ENCODE results near the gene FLYWCH2. TPM values are rescaled to one million over a fixed set of nuclear protein-coding genes. Genes with fewer than 3 reads are reported as not detected.

FLYWCH2 gene
- total and polyA plus RNA-seq, 2 of the 13 experiments (the other 11 are each of a cell fraction or from before 2014, with no cell fraction given): 16.9 to 19.8 TPM

DNA sequence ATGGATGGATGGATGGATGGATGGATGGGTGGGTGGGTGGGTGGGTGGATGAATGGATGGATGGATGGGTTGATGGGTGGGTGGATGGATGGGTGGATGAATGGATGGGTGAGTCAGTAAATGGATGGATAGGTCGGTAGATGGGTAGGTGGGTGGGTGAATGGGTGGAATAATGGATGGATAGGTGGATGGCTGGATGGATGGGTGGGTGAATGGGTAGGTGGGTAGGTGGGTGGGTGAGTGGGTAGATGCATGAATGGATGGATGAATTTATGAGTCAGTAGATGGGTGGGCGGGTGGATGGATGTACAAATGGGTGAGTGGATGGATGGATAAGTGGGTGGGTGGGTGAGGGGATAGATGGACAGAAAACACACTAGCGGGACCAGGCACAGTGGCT is 48.0 kb upstream of the FLYWCH2 start (continued):
- TF ChIP-seq, protein P1, sequence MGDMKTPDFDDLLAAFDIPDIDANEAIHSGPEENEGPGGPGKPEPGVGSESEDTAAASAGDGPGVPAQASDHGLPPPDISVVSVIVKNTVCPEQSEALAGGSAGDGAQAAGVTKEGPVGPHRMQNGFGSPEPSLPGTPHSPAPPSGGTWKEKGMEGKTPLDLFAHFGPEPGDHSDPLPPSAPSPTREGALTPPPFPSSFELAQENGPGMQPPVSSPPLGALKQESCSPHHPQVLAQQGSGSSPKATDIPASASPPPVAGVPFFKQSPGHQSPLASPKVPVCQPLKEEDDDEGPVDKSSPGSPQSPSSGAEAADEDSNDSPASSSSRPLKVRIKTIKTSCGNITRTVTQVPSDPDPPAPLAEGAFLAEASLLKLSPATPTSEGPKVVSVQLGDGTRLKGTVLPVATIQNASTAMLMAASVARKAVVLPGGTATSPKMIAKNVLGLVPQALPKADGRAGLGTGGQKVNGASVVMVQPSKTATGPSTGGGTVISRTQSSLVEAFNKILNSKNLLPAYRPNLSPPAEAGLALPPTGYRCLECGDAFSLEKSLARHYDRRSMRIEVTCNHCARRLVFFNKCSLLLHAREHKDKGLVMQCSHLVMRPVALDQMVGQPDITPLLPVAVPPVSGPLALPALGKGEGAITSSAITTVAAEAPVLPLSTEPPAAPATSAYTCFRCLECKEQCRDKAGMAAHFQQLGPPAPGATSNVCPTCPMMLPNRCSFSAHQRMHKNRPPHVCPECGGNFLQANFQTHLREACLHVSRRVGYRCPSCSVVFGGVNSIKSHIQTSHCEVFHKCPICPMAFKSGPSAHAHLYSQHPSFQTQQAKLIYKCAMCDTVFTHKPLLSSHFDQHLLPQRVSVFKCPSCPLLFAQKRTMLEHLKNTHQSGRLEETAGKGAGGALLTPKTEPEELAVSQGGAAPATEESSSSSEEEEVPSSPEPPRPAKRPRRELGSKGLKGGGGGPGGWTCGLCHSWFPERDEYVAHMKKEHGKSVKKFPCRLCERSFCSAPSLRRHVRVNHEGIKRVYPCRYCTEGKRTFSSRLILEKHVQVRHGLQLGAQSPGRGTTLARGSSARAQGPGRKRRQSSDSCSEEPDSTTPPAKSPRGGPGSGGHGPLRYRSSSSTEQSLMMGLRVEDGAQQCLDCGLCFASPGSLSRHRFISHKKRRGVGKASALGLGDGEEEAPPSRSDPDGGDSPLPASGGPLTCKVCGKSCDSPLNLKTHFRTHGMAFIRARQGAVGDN (CRISPR knock-in tag; IDR thresholded peaks at IDR 0.05): no peak
- no peak for TF ChIP-seq HMG20A (CRISPR knock-in tag; IDR thresholded peaks at IDR 0.05; ENCODE audit: borderline replicate concordance)
- TF ChIP-seq DPF2 (CRISPR knock-in tag; IDR thresholded peaks at IDR 0.05; ENCODE audit: borderline replicate concordance, low read depth): no peak
- TF ChIP-seq, protein P2, sequence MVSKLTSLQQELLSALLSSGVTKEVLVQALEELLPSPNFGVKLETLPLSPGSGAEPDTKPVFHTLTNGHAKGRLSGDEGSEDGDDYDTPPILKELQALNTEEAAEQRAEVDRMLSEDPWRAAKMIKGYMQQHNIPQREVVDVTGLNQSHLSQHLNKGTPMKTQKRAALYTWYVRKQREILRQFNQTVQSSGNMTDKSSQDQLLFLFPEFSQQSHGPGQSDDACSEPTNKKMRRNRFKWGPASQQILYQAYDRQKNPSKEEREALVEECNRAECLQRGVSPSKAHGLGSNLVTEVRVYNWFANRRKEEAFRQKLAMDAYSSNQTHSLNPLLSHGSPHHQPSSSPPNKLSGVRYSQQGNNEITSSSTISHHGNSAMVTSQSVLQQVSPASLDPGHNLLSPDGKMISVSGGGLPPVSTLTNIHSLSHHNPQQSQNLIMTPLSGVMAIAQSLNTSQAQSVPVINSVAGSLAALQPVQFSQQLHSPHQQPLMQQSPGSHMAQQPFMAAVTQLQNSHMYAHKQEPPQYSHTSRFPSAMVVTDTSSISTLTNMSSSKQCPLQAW (CRISPR knock-in tag; IDR thresholded peaks at IDR 0.05): no peak
- TF ChIP-seq, protein P3, sequence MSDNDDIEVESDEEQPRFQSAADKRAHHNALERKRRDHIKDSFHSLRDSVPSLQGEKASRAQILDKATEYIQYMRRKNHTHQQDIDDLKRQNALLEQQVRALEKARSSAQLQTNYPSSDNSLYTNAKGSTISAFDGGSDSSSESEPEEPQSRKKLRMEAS (IDR thresholded peaks at IDR 0.05): no peak
- no peak for TF ChIP-seq ZNF33A (CRISPR knock-in tag; IDR thresholded peaks at IDR 0.05; ENCODE audit: borderline replicate concordance)
- TF ChIP-seq, protein P4, sequence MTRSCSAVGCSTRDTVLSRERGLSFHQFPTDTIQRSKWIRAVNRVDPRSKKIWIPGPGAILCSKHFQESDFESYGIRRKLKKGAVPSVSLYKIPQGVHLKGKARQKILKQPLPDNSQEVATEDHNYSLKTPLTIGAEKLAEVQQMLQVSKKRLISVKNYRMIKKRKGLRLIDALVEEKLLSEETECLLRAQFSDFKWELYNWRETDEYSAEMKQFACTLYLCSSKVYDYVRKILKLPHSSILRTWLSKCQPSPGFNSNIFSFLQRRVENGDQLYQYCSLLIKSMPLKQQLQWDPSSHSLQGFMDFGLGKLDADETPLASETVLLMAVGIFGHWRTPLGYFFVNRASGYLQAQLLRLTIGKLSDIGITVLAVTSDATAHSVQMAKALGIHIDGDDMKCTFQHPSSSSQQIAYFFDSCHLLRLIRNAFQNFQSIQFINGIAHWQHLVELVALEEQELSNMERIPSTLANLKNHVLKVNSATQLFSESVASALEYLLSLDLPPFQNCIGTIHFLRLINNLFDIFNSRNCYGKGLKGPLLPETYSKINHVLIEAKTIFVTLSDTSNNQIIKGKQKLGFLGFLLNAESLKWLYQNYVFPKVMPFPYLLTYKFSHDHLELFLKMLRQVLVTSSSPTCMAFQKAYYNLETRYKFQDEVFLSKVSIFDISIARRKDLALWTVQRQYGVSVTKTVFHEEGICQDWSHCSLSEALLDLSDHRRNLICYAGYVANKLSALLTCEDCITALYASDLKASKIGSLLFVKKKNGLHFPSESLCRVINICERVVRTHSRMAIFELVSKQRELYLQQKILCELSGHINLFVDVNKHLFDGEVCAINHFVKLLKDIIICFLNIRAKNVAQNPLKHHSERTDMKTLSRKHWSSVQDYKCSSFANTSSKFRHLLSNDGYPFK (CRISPR knock-in tag; IDR thresholded peaks at IDR 0.05; ENCODE audit: borderline replicate concordance): no peak
- TF ChIP-seq ZNF3 (CRISPR knock-in tag; IDR thresholded peaks at IDR 0.05): no peak

Data from HepG2 (cell line).